NT2/D1 (cell line): Measurements from ENCODE around the gene SPRED1.

ENCODE experiments used
- DNase-seq: peaks from one replicate; pipeline ENCODE4 v3.0.0-alpha.2; 2011; ENCODE audit warnings: low read depth, low spot score
- H3K27me3 ChIP-seq: 2 replicates; pipeline ENCODE4 v1.6.0; 2011; ENCODE audit warnings: mild to moderate bottlenecking; ENCODE audit not compliant: insufficient read length, insufficient read depth
- H3K36me3 ChIP-seq: 2 replicates; pipeline ENCODE4 v1.6.1; 2011; ENCODE audit warnings: mild to moderate bottlenecking, low read length, mixed read lengths; ENCODE audit not compliant: insufficient read depth, insufficient read length
- H3K4me1 ChIP-seq: 2 replicates; pipeline ENCODE4 v1.5.1; 2011; ENCODE audit not compliant: insufficient read depth, insufficient read length
- H3K4me3 ChIP-seq: 2 replicates; pipeline ENCODE4 v1.5.1; 2011; ENCODE audit warnings: low read depth; ENCODE audit not compliant: insufficient read length
- H3K9ac ChIP-seq: 2 replicates; pipeline ENCODE4 v1.6.0; 2011; ENCODE audit warnings: low read depth; ENCODE audit not compliant: insufficient read length
- H3K9me3 ChIP-seq: 2 replicates; pipeline ENCODE4 v1.5.1; 2011; ENCODE audit warnings: mild to moderate bottlenecking, low read length; ENCODE audit not compliant: insufficient read depth
- SUZ12 ChIP-seq: IDR thresholded peaks from 2 replicates; pipeline ENCODE4 v1.6.1; 2011; ENCODE audit not compliant: insufficient read length, insufficient read depth; ENCODE audit errors: extremely low read depth
- YY1 ChIP-seq: IDR thresholded peaks from 2 replicates; pipeline ENCODE4 v1.6.1; 2011; ENCODE audit not compliant: insufficient read length, insufficient read depth
- ZNF274 ChIP-seq: IDR thresholded peaks from 2 replicates; pipeline ENCODE4 v1.6.1; 2011; ENCODE audit warnings: mild to moderate bottlenecking, low read depth, low read length

The SPRED1 gene

GRCh38 chr15:38332711-38333110, 80.1 kb downstream of the SPRED1 start:
- no peak for DNase-seq
- Histone ChIP-seq H3K4me3 (no peak overlapping the region), H3K36me3 (peaks cover 12% of the 10 kb centered on the region), H3K4me1 (no peaks in the 10 kb centered on the region), H3K9me3 (no peaks in the 10 kb centered on the region), H3K27me3 (no peaks in the 10 kb centered on the region), H3K9ac (no peak overlapping the region)
- TF ChIP-seq ZNF274: no peak
- no peak for TF ChIP-seq SUZ12
- no peak for TF ChIP-seq YY1

GRCh38 chr15:38335116-38335515, 82.5 kb downstream of the SPRED1 start:
- Histone ChIP-seq H3K4me1 (no peaks in the 10 kb centered on the region), H3K36me3 (peaks cover 4% of the 10 kb centered on the region), H3K4me3 (no peak overlapping the region), H3K9ac (no peak overlapping the region), H3K9me3 (no peaks in the 10 kb centered on the region), H3K27me3 (no peaks in the 10 kb centered on the region)
- DNase-seq: no peak
- no peak for TF ChIP-seq ZNF274
- TF ChIP-seq SUZ12: no peak
- TF ChIP-seq YY1: no peak

GRCh38 chr15:38344351-38344750, 91.7 kb downstream of the SPRED1 start:
- Histone ChIP-seq H3K4me3 (no peak overlapping the region), H3K36me3 (peaks cover 11% of the 10 kb centered on the region), H3K9me3 (no peaks in the 10 kb centered on the region), H3K4me1 (no peaks in the 10 kb centered on the region), H3K9ac (no peak overlapping the region), H3K27me3 (no peaks in the 10 kb centered on the region)
- DNase-seq: no peak
- TF ChIP-seq ZNF274 (no peak), YY1 (no peak), SUZ12 (no peak)

GRCh38 chr15:38349251-38349650, 96.6 kb downstream of the SPRED1 start:
- no peak for DNase-seq

GRCh38 chr15:38351466-38351865, 98.8 kb downstream of the SPRED1 start:
- Histone ChIP-seq H3K27me3 (no peaks in the 10 kb centered on the region), H3K36me3 (peaks cover 18% of the 10 kb centered on the region), H3K9me3 (no peaks in the 10 kb centered on the region), H3K4me1 (no peaks in the 10 kb centered on the region), H3K4me3 (no peak overlapping the region), H3K9ac (no peak overlapping the region)
- no peak for TF ChIP-seq ZNF274
- TF ChIP-seq YY1: no peak
- TF ChIP-seq SUZ12: no peak
- DNase-seq: no peak

More at GRCh38 chr15:38349251-38349650, 96.6 kb downstream of the SPRED1 start:
- Histone ChIP-seq H3K27me3 (no peaks in the 10 kb centered on the region), H3K4me1 (no peaks in the 10 kb centered on the region), H3K4me3 (no peak overlapping the region), H3K9ac (no peak overlapping the region), H3K36me3 (peaks cover 28% of the 10 kb centered on the region), H3K9me3 (no peaks in the 10 kb centered on the region)
- TF ChIP-seq ZNF274 (no peak), SUZ12 (no peak), YY1 (no peak)

- H3K36me3 ChIP-seq: peaks cover 18% of the 10 kb centered on the region
- TF ChIP-seq SUZ12 (no peak), YY1 (no peak), ZNF274 (no peak)
Observed at GRCh38 chr15:38354315-38354929, 101.8 kb downstream of the SPRED1 start.

GRCh38 chr15:38362355-38362754, 109.7 kb downstream of the SPRED1 start:
- H3K9ac ChIP-seq: no peak overlapping the region

More at GRCh38 chr15:38354315-38354929, 101.8 kb downstream of the SPRED1 start:
- no peaks in the 10 kb centered on the region for H3K27me3 ChIP-seq
- H3K9me3 ChIP-seq: no peaks in the 10 kb centered on the region
- DNase-seq: peak; percentile 9
- H3K9ac ChIP-seq: no peak overlapping the region
- no peak overlapping the region for H3K4me3 ChIP-seq
- no peaks in the 10 kb centered on the region for H3K4me1 ChIP-seq

More at GRCh38 chr15:38362355-38362754, 109.7 kb downstream of the SPRED1 start:
- Histone ChIP-seq H3K9me3 (no peaks in the 10 kb centered on the region), H3K4me1 (no peaks in the 10 kb centered on the region), H3K27me3 (no peaks in the 10 kb centered on the region), H3K4me3 (no peak overlapping the region), H3K36me3 (no peaks in the 10 kb centered on the region)
- no peak for TF ChIP-seq SUZ12
- no peak for TF ChIP-seq YY1
- no peak for TF ChIP-seq ZNF274
- no peak for DNase-seq
